Measurements from ENCODE around the gene DMD.

The DMD gene

DNA sequence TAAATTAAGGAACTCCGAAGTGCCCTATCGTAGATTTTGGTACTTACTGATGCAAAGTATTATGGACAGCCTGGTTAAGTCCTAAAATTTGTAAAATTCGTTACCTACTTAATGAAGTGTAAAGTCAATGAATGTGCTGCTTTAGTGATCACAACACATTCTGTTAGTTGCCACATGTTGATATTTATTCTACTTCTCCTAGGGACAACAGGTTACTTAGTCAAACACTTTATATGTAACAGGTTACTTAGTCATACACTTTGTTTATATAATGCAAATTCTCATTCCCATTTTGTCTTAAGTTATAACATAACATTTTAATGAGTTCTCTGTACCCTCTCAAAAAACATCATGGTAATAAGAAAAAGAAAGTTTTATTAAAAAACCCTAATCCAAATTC is 1496.6 kb downstream of the DMD start:
- no peaks in the 10 kb centered on the region for H3K36me3 ChIP-seq (ENCODE audit: insufficient read depth, low read length)
- no peak overlapping the region for H3K4me3 ChIP-seq
- DNase-seq (ENCODE audit: low read depth, low spot score), result no peak
- H3K9me3 ChIP-seq (ENCODE audit: low read depth, low read length), result no peaks in the 10 kb centered on the region
- TF ChIP-seq POLR2AphosphoS5 (IDR thresholded peaks at IDR 0.05; ENCODE audit: borderline replicate concordance, low read depth, low read length), result no peak
- no peak for TF ChIP-seq FOXP2 (optimal IDR thresholded peaks at IDR 0.05; ENCODE audit: control extremely low read depth, extremely low read length, insufficient read depth)
- no peak for TF ChIP-seq EZH2 (IDR thresholded peaks at IDR 0.05)
- H3K27ac ChIP-seq, result no peak overlapping the region
- no peak overlapping the region for H3K9ac ChIP-seq (ENCODE audit: insufficient read length)

DNA sequence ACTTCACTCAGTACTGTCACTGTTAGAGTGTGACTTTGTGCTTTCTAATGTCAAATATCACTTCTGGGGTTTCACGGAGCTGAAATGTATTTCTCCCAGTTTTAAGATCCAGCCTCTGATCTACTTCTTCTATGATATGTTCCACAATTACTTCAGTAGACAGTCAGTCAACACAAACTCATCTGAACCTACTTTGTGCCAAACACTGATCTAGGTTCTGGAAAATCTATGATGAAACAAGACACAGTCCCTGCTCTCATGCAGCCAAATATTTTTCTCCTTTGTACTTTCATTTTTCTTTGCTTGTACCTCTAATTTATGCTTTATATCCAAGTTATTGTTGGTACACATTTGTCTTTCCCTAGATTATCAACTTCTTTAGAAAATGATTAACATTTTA is 1498.2 kb downstream of the DMD start:
- no peak overlapping the region for H3K4me3 ChIP-seq
- H3K27ac ChIP-seq, result no peak overlapping the region
- H3K36me3 ChIP-seq (ENCODE audit: insufficient read depth, low read length), result no peaks in the 10 kb centered on the region
- no peak overlapping the region for H3K9ac ChIP-seq (ENCODE audit: insufficient read length)
- TF ChIP-seq POLR2AphosphoS5 (IDR thresholded peaks at IDR 0.05; ENCODE audit: borderline replicate concordance, low read depth, low read length) (no peak), FOXP2 (optimal IDR thresholded peaks at IDR 0.05; ENCODE audit: control extremely low read depth, extremely low read length, insufficient read depth) (no peak), EZH2 (IDR thresholded peaks at IDR 0.05) (no peak)
- no peak for DNase-seq (ENCODE audit: low read depth, low spot score)
- H3K9me3 ChIP-seq (ENCODE audit: low read depth, low read length), result no peaks in the 10 kb centered on the region

DNA sequence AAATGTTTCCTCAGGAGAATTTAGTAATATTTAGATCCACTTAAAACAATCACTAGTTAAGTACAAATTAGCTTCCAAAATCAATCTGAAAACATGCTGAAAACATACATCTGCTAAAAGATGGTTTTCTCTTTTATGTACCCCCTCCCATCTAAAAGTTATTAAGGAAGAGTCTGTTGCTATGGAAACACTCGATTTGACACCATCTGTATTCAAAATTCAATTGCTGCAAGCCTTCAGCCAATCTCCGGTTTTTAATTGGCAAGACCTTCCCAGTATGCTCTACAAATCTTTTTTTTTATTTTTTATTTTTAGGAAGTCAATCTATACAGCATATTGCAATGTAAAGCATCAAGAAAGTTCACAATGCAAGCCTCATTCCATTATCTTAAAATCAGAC is 1500.2 kb downstream of the DMD start:
- no peak overlapping the region for H3K9ac ChIP-seq (ENCODE audit: insufficient read length)
- H3K4me3 ChIP-seq, result no peak overlapping the region
- DNase-seq (ENCODE audit: low read depth, low spot score), result no peak
- no peaks in the 10 kb centered on the region for H3K36me3 ChIP-seq (ENCODE audit: insufficient read depth, low read length)
- no peaks in the 10 kb centered on the region for H3K9me3 ChIP-seq (ENCODE audit: low read depth, low read length)
- TF ChIP-seq POLR2AphosphoS5 (IDR thresholded peaks at IDR 0.05; ENCODE audit: borderline replicate concordance, low read depth, low read length), result no peak
- TF ChIP-seq FOXP2 (optimal IDR thresholded peaks at IDR 0.05; ENCODE audit: control extremely low read depth, extremely low read length, insufficient read depth), result no peak
- TF ChIP-seq EZH2 (IDR thresholded peaks at IDR 0.05), result no peak
- H3K27ac ChIP-seq, result no peak overlapping the region

DNA sequence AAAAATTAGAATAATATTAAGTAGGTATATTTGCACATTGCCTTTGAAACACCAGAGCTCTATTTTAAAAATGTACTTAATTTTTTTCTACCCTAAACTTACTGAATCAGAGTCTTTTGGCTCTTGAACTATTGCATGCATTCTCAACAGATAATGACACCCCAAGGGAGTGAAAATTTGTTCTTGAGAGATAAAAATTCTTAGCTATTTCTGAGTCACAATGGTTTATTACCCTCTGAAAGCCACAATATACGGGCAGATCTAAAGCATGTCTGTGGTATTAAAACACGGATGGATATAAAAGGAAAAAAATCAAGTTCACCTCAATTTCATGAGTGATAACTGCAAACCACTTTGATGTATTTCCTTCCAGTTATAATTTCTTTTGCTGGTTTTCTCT is 1503.2 kb downstream of the DMD start:
- no peak for TF ChIP-seq EZH2 (IDR thresholded peaks at IDR 0.05)
- no peak for TF ChIP-seq POLR2AphosphoS5 (IDR thresholded peaks at IDR 0.05; ENCODE audit: borderline replicate concordance, low read depth, low read length)
- Histone ChIP-seq H3K4me3 (no peak overlapping the region), H3K9ac (ENCODE audit: insufficient read length) (no peak overlapping the region), H3K36me3 (ENCODE audit: insufficient read depth, low read length) (no peaks in the 10 kb centered on the region), H3K9me3 (ENCODE audit: low read depth, low read length) (no peaks in the 10 kb centered on the region), H3K27ac (no peak overlapping the region)
- no peak for DNase-seq (ENCODE audit: low read depth, low spot score)

DNA sequence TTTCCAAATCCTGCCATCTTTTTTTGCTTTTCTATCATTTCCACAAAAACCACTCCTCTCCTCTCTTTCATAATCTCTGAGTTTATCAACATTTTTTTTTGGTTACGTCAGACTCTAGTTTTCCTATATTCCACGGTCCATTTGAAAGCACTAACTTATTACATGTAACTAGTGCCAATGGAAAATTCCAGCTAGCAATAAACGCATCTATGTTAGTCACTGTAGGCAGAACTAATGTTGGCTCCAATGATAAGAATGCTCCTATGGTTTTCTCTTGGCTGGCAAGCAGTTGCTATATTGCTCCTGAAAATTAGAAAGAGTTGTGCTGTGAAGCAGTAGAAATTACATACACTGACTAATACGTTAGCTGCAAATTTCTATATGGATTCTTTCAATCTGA is 1504.9 kb downstream of the DMD start:
- H3K27ac ChIP-seq, result no peak overlapping the region
- no peak overlapping the region for H3K4me3 ChIP-seq
- H3K36me3 ChIP-seq (ENCODE audit: insufficient read depth, low read length), result no peaks in the 10 kb centered on the region
- DNase-seq (ENCODE audit: low read depth, low spot score), result no peak
- TF ChIP-seq EZH2 (IDR thresholded peaks at IDR 0.05) (no peak), FOXP2 (optimal IDR thresholded peaks at IDR 0.05; ENCODE audit: control extremely low read depth, extremely low read length, insufficient read depth) (no peak), POLR2AphosphoS5 (IDR thresholded peaks at IDR 0.05; ENCODE audit: borderline replicate concordance, low read depth, low read length) (no peak)
- H3K9ac ChIP-seq (ENCODE audit: insufficient read length), result no peak overlapping the region
- H3K9me3 ChIP-seq (ENCODE audit: low read depth, low read length), result no peaks in the 10 kb centered on the region

DNA sequence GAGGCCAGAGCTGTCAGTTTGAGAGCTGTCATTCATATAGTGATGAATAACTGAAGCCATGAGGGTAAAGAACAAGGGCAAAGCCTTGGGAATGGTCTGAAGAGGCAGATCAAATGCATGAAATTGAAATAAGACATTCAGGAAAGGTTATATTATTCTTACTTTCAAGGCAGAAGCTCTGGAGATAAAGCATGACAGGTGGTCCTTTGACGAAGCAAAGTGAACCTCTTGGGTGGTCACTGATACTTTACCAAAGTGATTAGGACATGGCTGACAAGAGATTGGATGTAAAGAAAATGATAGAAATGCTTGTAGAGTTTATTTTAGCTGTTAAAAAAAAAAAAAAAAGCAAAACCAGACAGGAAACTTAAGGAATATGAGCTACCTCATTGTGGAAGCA is 1505.5 kb downstream of the DMD start:
- Histone ChIP-seq H3K9ac (ENCODE audit: insufficient read length) (no peak overlapping the region), H3K36me3 (ENCODE audit: insufficient read depth, low read length) (no peaks in the 10 kb centered on the region), H3K27ac (no peak overlapping the region), H3K4me3 (no peak overlapping the region), H3K9me3 (ENCODE audit: low read depth, low read length) (no peaks in the 10 kb centered on the region)
- no peak for DNase-seq (ENCODE audit: low read depth, low spot score)
- TF ChIP-seq EZH2 (IDR thresholded peaks at IDR 0.05) (no peak), POLR2AphosphoS5 (IDR thresholded peaks at IDR 0.05; ENCODE audit: borderline replicate concordance, low read depth, low read length) (no peak), FOXP2 (optimal IDR thresholded peaks at IDR 0.05; ENCODE audit: control extremely low read depth, extremely low read length, insufficient read depth) (no peak)

DNA sequence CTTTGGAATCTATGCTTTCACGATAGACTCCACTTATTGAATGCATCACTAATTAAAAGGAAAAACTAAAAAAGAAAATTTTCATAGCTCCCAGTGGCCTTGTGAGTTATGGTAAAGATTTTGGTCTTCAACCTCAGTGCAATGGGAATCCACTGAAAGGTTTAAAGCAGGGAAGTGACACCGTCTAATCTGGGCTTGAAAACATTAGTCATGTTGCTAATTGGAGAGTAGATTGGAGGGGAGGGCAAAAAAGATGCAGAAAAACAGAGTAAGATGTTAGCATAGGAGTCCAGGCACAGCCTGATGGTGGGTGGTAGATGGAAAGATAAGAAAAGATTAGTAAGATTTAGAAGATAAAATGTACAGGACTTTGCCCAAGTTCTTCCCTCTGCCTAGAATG is 1506.4 kb downstream of the DMD start:
- Histone ChIP-seq H3K9ac (ENCODE audit: insufficient read length) (no peak overlapping the region), H3K36me3 (ENCODE audit: insufficient read depth, low read length) (no peaks in the 10 kb centered on the region), H3K4me3 (no peak overlapping the region), H3K9me3 (ENCODE audit: low read depth, low read length) (no peaks in the 10 kb centered on the region), H3K27ac (no peak overlapping the region)
- TF ChIP-seq EZH2 (IDR thresholded peaks at IDR 0.05), result no peak
- no peak for TF ChIP-seq POLR2AphosphoS5 (IDR thresholded peaks at IDR 0.05; ENCODE audit: borderline replicate concordance, low read depth, low read length)
- TF ChIP-seq FOXP2 (optimal IDR thresholded peaks at IDR 0.05; ENCODE audit: control extremely low read depth, extremely low read length, insufficient read depth), result no peak
- DNase-seq (ENCODE audit: low read depth, low spot score), result no peak

DNA sequence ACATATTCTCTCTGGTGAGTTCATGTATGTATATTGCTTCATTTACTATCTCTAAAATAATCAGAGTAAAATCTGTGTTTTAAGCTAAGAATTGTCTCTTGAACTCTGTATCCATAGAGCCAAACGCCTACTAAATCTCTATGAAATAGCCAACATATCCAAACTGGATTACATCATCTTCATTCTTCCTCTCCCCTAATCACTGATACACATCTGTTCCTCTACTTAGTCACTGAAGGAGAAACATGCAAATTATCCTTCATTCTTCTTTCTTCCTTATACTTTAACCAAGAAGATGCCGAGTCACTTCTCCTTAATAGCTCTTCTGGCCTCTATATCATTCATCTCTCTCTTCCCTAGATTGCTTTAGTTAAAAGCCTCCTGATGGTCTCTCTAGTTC is 1509.1 kb downstream of the DMD start:
- no peak overlapping the region for H3K9ac ChIP-seq (ENCODE audit: insufficient read length)
- H3K4me3 ChIP-seq, result no peak overlapping the region
- H3K27ac ChIP-seq, result no peak overlapping the region
- TF ChIP-seq EZH2 (IDR thresholded peaks at IDR 0.05) (no peak), FOXP2 (optimal IDR thresholded peaks at IDR 0.05; ENCODE audit: control extremely low read depth, extremely low read length, insufficient read depth) (no peak), POLR2AphosphoS5 (IDR thresholded peaks at IDR 0.05; ENCODE audit: borderline replicate concordance, low read depth, low read length) (no peak)
- no peak for DNase-seq (ENCODE audit: low read depth, low spot score)
- no peaks in the 10 kb centered on the region for H3K9me3 ChIP-seq (ENCODE audit: low read depth, low read length)
- H3K36me3 ChIP-seq (ENCODE audit: insufficient read depth, low read length), result no peaks in the 10 kb centered on the region

DNA sequence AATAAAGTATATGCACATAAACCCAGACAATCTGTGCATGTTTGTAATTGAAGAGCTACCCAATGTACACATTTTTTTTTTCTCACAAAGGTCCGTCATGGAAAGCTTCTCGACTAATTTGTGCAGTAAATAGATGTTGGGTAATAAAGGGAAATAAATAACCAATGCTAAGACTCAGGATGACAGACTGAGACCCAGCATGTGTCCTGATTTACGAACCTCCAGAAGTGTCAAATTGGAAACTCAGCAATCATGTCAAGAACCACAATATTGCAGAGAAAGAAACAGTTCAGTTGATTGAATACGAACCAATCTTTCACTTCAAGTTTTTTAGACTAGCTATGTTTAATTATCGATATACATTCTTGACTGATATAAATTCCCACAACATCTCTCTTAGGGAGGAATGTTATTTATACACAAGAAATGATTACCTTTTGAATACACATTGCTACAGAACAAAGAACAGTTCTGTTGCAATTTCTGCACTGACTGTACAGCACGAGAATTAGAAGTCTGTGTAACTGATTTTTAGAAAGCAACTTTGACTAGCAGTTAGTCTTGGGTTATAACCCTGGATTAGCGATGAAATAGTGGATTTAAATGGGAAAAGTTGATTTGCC is 1513.9 kb downstream of the DMD start:
- DNase-seq (ENCODE audit: low read depth, low spot score), result no peak
- no peak overlapping the region for H3K27ac ChIP-seq
- no peaks in the 10 kb centered on the region for H3K36me3 ChIP-seq (ENCODE audit: insufficient read depth, low read length)
- no peak for TF ChIP-seq POLR2AphosphoS5 (IDR thresholded peaks at IDR 0.05; ENCODE audit: borderline replicate concordance, low read depth, low read length)
- no peak for TF ChIP-seq FOXP2 (optimal IDR thresholded peaks at IDR 0.05; ENCODE audit: control extremely low read depth, extremely low read length, insufficient read depth)
- TF ChIP-seq EZH2 (IDR thresholded peaks at IDR 0.05), result no peak
- H3K9ac ChIP-seq (ENCODE audit: insufficient read length), result no peak overlapping the region
- no peak overlapping the region for H3K4me3 ChIP-seq
- H3K9me3 ChIP-seq (ENCODE audit: low read depth, low read length), result no peaks in the 10 kb centered on the region
